Amniotic epithelial cell (primary cell): ENCODE results near the gene MRPL33.

Experiments
- DNase-seq: peaks from one replicate; pipeline ENCODE4 v3.0.0-alpha.2; 2010; ENCODE audit warnings: low read depth

The MRPL33 gene

GRCh38 chr2:27808984-27809383, 37.5 kb downstream of the MRPL33 start:
- no peak for DNase-seq

GRCh38 chr2:27809761-27810241, 38.3 kb downstream of the MRPL33 start:
- peak; percentile 82 for DNase-seq

- DNase-seq, result peak; percentile 43
Observed at GRCh38 chr2:27810455-27810854, 38.9 kb downstream of the MRPL33 start.

- no peak for DNase-seq
Observed at GRCh38 chr2:27811768-27812167, 40.2 kb downstream of the MRPL33 start.

- DNase-seq, result no peak
Observed at GRCh38 chr2:27814758-27815157, 43.2 kb downstream of the MRPL33 start.

- no peak for DNase-seq
Observed at GRCh38 chr2:27815860-27816438, 44.4 kb downstream of the MRPL33 start.

GRCh38 chr2:27822049-27822448, 50.5 kb downstream of the MRPL33 start:
- no peak for DNase-seq

GRCh38 chr2:27823135-27823534, 51.6 kb downstream of the MRPL33 start:
- DNase-seq, result no peak

- no peak for DNase-seq
Observed at GRCh38 chr2:27823569-27823968, 52.0 kb downstream of the MRPL33 start.

GRCh38 chr2:27824401-27824800, 52.9 kb downstream of the MRPL33 start:
- DNase-seq, result no peak

GRCh38 chr2:27828305-27828704, 56.8 kb downstream of the MRPL33 start:
- no peak for DNase-seq
